H1 (cell line): Measurements from ENCODE around the gene MCM7. TPM values are rescaled to one million over a fixed set of nuclear protein-coding genes. Genes with fewer than 3 reads are reported as not detected.

ENCODE experiments used
- ASH2L ChIP-seq: fragments of 200-600, 300-600 bp; sonication (generic); IDR thresholded peaks from one replicate; pipeline ENCODE4 v1.7.1; 2017; ENCODE audit warnings: low read length
- BACH1 ChIP-seq: IDR thresholded peaks from 2 replicates; pipeline ENCODE4 v1.6.1; 2012; ENCODE audit warnings: low read length, improper control_type of control experiment
- CHD7 ChIP-seq: fragments of 300-600 bp; sonication (generic); IDR thresholded peaks from 2 replicates; pipeline ENCODE4 v1.7.1; 2012; ENCODE audit warnings: low read length, moderate library complexity, mild to moderate bottlenecking, inconsistent platforms; ENCODE audit not compliant: insufficient replicate concordance
- CTCF ChIP-seq, 3 experiments: IDR thresholded peaks; 1 replicate in 2 of 3; 2 replicates in 1 of 3; pipeline versions ENCODE4 v1.5.1 to v1.6.1; 2011; ENCODE audit warnings: low read length in 3 of 3, mild to moderate bottlenecking in 3 of 3, inconsistent platforms in 2 of 3, low read depth in 1 of 3, moderate library complexity in 1 of 3; ENCODE audit not compliant: insufficient read depth in 1 of 3; ENCODE audit errors: control extremely low read depth in 1 of 3
- E2F6 ChIP-seq: IDR thresholded peaks from 2 replicates; pipeline ENCODE4 v1.6.1; 2012; ENCODE audit warnings: inconsistent platforms
- SP4 ChIP-seq: IDR thresholded peaks from 2 replicates; pipeline ENCODE4 v1.6.1; 2012; ENCODE audit warnings: low read length, inconsistent platforms
- polyA plus RNA-seq, 7 experiments: library from polyadenylated mRNA; depleted of rRNA in 3 of 7; stranded (reverse) in 5 of 7; unstranded in 2 of 7; fragments of >200 nt in 5 of 7; fragments of 200-250 nt in 2 of 7; gene quantifications; 1 replicate in 5 of 7; 2 replicates in 1 of 7; 4 replicates in 1 of 7; pipeline versions ENCODE4 v1.2.1 to v1.2.3, GENCODE V29; 2011 to 2013; ENCODE audit warnings: missing spikeins in 2 of 7, mixed read lengths in 2 of 7
- total RNA-seq: library from RNA; stranded (reverse); fragmentation: NEBNext Ultra II Directional; extraction: Animal tissue kit (Norgen Biotek cat#: 25700); gene quantifications from 2 replicates; pipeline ENCODE4 v1.2.1, GENCODE V29; 2021

MCM7 gene
- total and polyA plus RNA-seq, 2 of the 8 experiments (the other 6 are each of a cell fraction or from before 2014, with no cell fraction given), result 313 to 344 TPM

- no peak for TF ChIP-seq CHD7
- no peak for TF ChIP-seq SP4
- TF ChIP-seq CTCF (IDR thresholded peaks at IDR 0.05; ENCODE audit: control extremely low read depth in 1 of 3, insufficient read depth in 1 of 3, low read depth in 1 of 3, low read length in 3 of 3), result peak; percentile 0 to 23 (median 4); a peak in 3 of 4 replicates
- no peak for TF ChIP-seq E2F6
- TF ChIP-seq ASH2L, result no peak
- no peak for TF ChIP-seq BACH1
- TF ChIP-seq, all 59 proteins: peak for 2
These were observed 34.2 kb downstream of the MCM7 start (continued) for GRCh38 chr7:100066953-100067352.
